ENCODE measurements around the gene LCLAT1. TPM values are rescaled to one million over a fixed set of nuclear protein-coding genes. Genes with fewer than 3 reads are reported as not detected.
"Not testable (repeated sequence)": the region's sequence is repeated elsewhere in the genome, so short reads cannot be mapped to it uniquely, and the experiment has no call there.

LCLAT1 gene
- total RNA-seq, 2 donors from 2014 or later, result 8.1 to 24.1 TPM

- H3K9me3 Mint-ChIP-seq, result peaks cover 4 to 11% of the 10 kb centered on the region in 2 donors
- DNase-seq (ENCODE audit: low spot score in 2 of 2) (no peak), ATAC-seq (no peak)
- peaks cover 12 to 24% of the 10 kb centered on the region in 2 donors for H3K36me3 Mint-ChIP-seq
- H3K27ac Mint-ChIP-seq, result no peak overlapping the region
Measured at GRCh38 chr2:30512243-30512886, 65.3 kb downstream of the LCLAT1 start.

GRCh38 chr2:30513649-30514048 is 66.6 kb downstream of the LCLAT1 start:
- ATAC-seq; DNase-seq (ENCODE audit: low spot score in 2 of 2); H3K27ac Mint-ChIP-seq: not testable (repeated sequence)
- Mint-ChIP-seq H3K9me3 (peaks cover 11% of the 10 kb centered on the region in 2 donors), H3K36me3 (peaks cover 14 to 17% of the 10 kb centered on the region in 2 donors)

- no peak for DNase-seq (ENCODE audit: low spot score in 2 of 2)
- no peak for ATAC-seq
- H3K27ac Mint-ChIP-seq, result no peak overlapping the region
Measured at GRCh38 chr2:30514134-30514847, 67.2 kb downstream of the LCLAT1 start.

DNA sequence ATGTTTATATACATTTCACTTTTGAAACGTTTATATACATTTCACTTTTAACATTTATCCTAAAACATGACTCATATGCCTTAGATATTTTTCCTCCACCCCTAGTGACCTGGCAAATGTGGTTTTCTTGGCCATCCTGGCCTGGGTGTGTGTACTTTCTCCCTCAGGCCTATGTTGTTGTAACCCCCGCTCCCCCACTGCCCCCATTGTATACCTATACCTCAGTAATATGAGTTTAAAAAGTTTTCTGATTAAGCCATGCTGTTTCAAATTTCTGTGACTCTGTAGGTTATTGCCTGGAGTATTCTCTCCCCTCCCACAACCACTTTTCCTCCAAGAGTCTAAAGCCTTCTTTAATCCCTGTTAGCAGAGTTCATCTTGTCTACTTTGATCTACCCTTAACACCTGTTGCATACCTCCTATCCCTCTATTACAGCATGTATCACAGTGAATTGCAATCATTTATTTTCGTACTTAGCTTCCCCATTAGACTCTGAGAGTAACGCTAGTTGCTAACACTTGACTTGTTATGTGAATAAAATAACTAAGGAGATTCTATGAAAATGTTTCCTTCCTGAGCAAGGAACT is 67.9 kb downstream of the LCLAT1 start:
- Mint-ChIP-seq H3K27ac (no peak overlapping the region), H3K36me3 (peaks cover 27 to 28% of the 10 kb centered on the region in 2 donors), H3K9me3 (peaks cover 18 to 23% of the 10 kb centered on the region in 2 donors)
- DNase-seq (ENCODE audit: low spot score in 2 of 2), result no peak
- ATAC-seq, result no peak

More at GRCh38 chr2:30514134-30514847, 67.2 kb downstream of the LCLAT1 start:
- H3K36me3 Mint-ChIP-seq, result peaks cover 20 to 22% of the 10 kb centered on the region in 2 donors
- peaks cover 18% of the 10 kb centered on the region in 2 donors for H3K9me3 Mint-ChIP-seq

- H3K9me3 Mint-ChIP-seq, result peaks cover 18 to 23% of the 10 kb centered on the region in 2 donors
- H3K27ac Mint-ChIP-seq, result peak overlapping the region in 1 of 2 donors; percentile 65
- ATAC-seq (no peak), DNase-seq (ENCODE audit: low spot score in 2 of 2) (no peak)
- peaks cover 28 to 30% of the 10 kb centered on the region in 2 donors for H3K36me3 Mint-ChIP-seq
Measured at GRCh38 chr2:30516166-30516565, 69.1 kb downstream of the LCLAT1 start.

DNA sequence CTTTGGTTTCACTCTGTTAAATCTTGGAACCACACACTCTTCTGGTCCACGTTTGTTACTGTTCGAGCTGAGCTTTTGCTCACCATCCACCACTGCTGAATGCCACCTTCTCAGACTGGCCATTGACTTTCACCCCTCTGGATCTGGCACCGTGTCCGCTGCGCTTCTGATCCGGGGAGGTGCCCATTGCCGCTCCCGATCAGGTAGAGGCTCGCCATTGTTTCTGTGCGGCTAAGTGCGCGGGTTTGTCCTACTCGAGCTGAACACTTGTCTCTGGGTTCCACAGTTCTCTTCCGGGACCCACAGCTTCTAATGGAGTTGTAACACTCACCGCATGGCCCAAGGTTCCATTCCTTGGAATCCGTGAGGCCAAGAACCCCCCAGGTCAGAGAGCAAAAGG is 72.8 kb downstream of the LCLAT1 start:
- ATAC-seq (no peak), DNase-seq (ENCODE audit: low spot score in 2 of 2) (no peak)
- Mint-ChIP-seq H3K27ac (peak overlapping the region in 1 of 2 donors; percentile 60), H3K36me3 (peaks cover 28 to 36% of the 10 kb centered on the region in 2 donors), H3K9me3 (peaks cover 23% of the 10 kb centered on the region in 2 donors)

DNA sequence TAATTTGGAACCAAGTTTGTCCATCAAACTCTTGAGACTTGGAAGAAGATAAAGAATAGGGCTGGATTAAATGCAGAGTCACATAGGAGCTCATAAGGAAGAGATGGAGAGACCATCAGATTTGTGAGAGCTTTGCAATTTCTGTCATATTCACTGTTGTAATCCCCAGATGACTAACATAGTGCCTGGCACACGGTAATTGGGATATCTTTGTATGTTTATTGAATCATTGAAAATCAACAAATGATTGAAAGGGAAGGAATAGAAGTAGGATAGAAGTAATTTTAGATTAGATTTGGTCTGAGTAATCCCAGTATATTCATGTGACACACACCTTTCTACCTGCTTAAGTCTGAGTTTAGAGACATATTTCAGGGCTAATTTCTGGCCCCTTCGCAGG is 75.4 kb downstream of the LCLAT1 start:
- no peak for DNase-seq (ENCODE audit: low spot score in 2 of 2)
- Mint-ChIP-seq H3K36me3 (peaks cover 30 to 37% of the 10 kb centered on the region in 2 donors), H3K9me3 (peaks cover 17 to 24% of the 10 kb centered on the region in 2 donors), H3K27ac (no peak overlapping the region)
- ATAC-seq, result no peak

- ATAC-seq, result no peak
- no peak overlapping the region for H3K27ac Mint-ChIP-seq
- H3K36me3 Mint-ChIP-seq, result peaks cover 13 to 14% of the 10 kb centered on the region in 2 donors
- no peak for DNase-seq (ENCODE audit: low spot score in 2 of 2)
- H3K9me3 Mint-ChIP-seq, result peaks cover 0 to 6% of the 10 kb centered on the region in 2 donors
Measured at GRCh38 chr2:30527411-30527810, 80.4 kb downstream of the LCLAT1 start.

DNA sequence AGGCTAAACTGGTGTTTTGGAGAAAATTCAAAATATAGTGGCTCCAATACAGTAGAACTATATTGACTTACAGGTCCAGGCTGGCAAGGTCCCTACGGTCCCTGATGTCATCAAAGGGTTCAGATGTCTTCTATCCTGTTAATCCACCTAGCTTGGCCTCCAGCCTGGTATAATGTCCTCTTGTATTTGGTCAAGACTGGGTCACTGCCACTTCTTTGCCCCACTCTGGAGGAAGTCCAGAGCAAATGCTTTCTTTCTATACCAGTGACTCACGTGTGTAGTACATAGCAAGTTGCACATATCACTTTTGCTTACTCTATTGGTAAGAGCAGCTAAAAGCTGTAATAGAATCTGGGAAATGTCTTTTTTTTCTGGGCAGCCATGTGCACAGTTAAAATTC is 80.8 kb downstream of the LCLAT1 start:
- H3K27ac Mint-ChIP-seq, result no peak overlapping the region
- DNase-seq (ENCODE audit: low spot score in 2 of 2) (no peak), ATAC-seq (no peak)
- H3K36me3 Mint-ChIP-seq, result peaks cover 13 to 14% of the 10 kb centered on the region in 2 donors
- peaks cover 0 to 6% of the 10 kb centered on the region in 2 donors for H3K9me3 Mint-ChIP-seq

DNA sequence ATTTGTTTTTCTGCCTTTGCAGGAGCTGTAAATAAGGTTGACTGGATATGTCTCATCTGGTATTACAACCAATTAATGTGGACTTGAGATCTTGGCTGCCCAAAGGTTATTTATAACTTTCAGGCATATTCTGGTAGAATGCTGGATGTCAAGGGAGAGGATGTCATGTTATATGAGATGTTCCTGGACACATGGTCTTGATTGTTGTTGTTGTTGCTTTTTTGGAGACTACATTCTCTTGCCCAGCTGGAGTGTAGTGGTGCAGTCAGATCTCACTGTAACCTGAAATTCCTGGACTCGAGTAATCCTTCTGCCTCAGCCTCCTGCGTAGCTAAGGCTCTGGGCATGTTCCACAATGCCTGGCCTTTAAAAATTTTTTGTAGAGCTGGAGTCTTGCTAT is 83.3 kb downstream of the LCLAT1 start:
- DNase-seq (ENCODE audit: low spot score in 2 of 2), result no peak
- Mint-ChIP-seq H3K9me3 (peaks cover 6% of the 10 kb centered on the region in 2 donors), H3K36me3 (peaks cover 23 to 29% of the 10 kb centered on the region in 2 donors), H3K27ac (peak overlapping the region in 1 of 2 donors; percentile 41)
- ATAC-seq, result no peak

GRCh38 chr2:30541680-30542079 is 94.6 kb downstream of the LCLAT1 start:
- ATAC-seq (no peak), DNase-seq (ENCODE audit: low spot score in 2 of 2) (no peak)
- H3K36me3 Mint-ChIP-seq, result peaks cover 8 to 20% of the 10 kb centered on the region in 2 donors
- peaks cover 1% of the 10 kb centered on the region in 2 donors for H3K9me3 Mint-ChIP-seq
- no peak overlapping the region for H3K27ac Mint-ChIP-seq

GRCh38 chr2:30545875-30546274 is 98.8 kb downstream of the LCLAT1 start:
- Mint-ChIP-seq H3K9me3 (no peaks in the 10 kb centered on the region), H3K27ac (no peak overlapping the region), H3K36me3 (peaks cover 0 to 12% of the 10 kb centered on the region in 2 donors)
- ATAC-seq, result no peak
- DNase-seq (ENCODE audit: low spot score in 2 of 2), result no peak

- ATAC-seq (no peak), DNase-seq (ENCODE audit: low spot score in 2 of 2) (no peak)
- no peaks in the 10 kb centered on the region for H3K9me3 Mint-ChIP-seq
- no peak overlapping the region for H3K27ac Mint-ChIP-seq
- peaks cover 6 to 24% of the 10 kb centered on the region in 2 donors for H3K36me3 Mint-ChIP-seq
Measured at GRCh38 chr2:30548386-30548785, 101.3 kb downstream of the LCLAT1 start.

DNA sequence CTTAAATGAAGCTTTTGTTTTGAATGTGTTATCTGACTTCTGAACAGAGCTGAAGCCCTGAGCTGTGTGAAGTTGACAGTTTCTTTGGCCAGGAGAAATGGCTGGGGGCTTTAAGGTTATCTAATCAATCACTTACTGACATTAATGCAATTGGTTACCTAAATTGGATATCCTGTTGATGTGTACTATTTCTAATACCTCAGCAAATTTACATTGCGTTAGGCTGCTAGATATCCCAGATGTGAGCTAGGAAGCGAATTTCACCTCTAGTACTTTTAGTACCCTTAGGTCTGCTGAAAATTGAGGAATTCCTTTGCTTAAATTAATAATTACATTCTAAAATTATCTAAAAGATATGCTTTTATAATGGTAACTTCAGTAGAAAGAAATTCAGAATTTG is 102.0 kb downstream of the LCLAT1 start:
- DNase-seq (ENCODE audit: low spot score in 2 of 2), result no peak
- H3K27ac Mint-ChIP-seq, result no peak overlapping the region
- H3K36me3 Mint-ChIP-seq, result peaks cover 6 to 17% of the 10 kb centered on the region in 2 donors
- ATAC-seq, result no peak
- H3K9me3 Mint-ChIP-seq, result no peaks in the 10 kb centered on the region

- H3K9me3 Mint-ChIP-seq, result no peaks in the 10 kb centered on the region
- H3K27ac Mint-ChIP-seq, result no peak overlapping the region
- no peaks in the 10 kb centered on the region for H3K36me3 Mint-ChIP-seq
- ATAC-seq (no peak), DNase-seq (ENCODE audit: low spot score in 2 of 2) (no peak)
Measured at GRCh38 chr2:30559544-30560275, 112.7 kb downstream of the LCLAT1 start.

DNA sequence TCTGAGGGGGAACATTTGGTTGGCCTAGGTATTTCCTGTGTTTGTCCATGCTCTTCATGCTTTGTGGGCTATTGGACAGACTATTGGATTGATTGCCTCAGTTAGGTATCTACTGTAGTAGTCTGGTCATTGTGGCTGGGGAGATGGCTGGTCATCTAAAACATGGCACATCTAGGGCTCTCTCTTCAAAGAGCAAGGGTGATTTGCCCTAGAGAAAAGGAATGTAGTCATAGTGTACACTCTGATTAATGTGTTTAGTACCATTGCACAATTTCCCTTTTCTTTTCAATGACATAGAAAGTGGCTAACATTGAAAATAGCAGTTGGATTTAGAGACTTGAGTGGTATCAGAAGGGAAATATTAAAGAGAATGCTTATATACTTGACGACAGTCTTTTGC is 114.3 kb downstream of the LCLAT1 start:
- no peaks in the 10 kb centered on the region for H3K9me3 Mint-ChIP-seq
- ATAC-seq, result peak in 1 of 2 donors; percentile 44
- H3K36me3 Mint-ChIP-seq, result no peaks in the 10 kb centered on the region
- no peak for DNase-seq (ENCODE audit: low spot score in 2 of 2)
- peak overlapping the region in 1 of 2 donors; percentile 10 for H3K27ac Mint-ChIP-seq

Measured in activated naive CD4-positive, alpha-beta T cell treated with anti-CD3 and anti-CD28 coated beads, Interleukin-2, amount 50 U/mL, for 72 hours (primary cell).